MM.1S (cell line): ENCODE data around the gene RAB39A.

Source experiments
- DNase-seq: peaks from one replicate; pipeline ENCODE4 v3.0.0-alpha.2; 2015
- H2AFZ ChIP-seq: fragments of 300-600 bp; sonication (generic); 2 replicates; pipeline ENCODE4 v1.6.0; 2016; ENCODE audit warnings: antibody characterized with exemption, low read length
- H3F3A ChIP-seq: fragments of 300-600 bp; sonication (generic); 2 replicates; pipeline ENCODE4 v1.6.1; 2016; ENCODE audit warnings: mild to moderate bottlenecking, antibody characterized with exemption, low read length, moderate library complexity, mixed read lengths; ENCODE audit not compliant: insufficient read depth
- H3K27ac ChIP-seq: fragments of 300-600 bp; sonication (generic); 2 replicates; pipeline ENCODE4 v1.5.1; 2016; ENCODE audit warnings: mild to moderate bottlenecking, low read length
- H3K27me3 ChIP-seq: fragments of 300-600 bp; sonication (generic); replicated peaks from 2 replicates; pipeline ENCODE4 v1.6.0; 2016; ENCODE audit warnings: low read length; ENCODE audit not compliant: insufficient read depth
- H3K36me3 ChIP-seq: fragments of 300-600 bp; sonication (generic); replicated peaks from 2 replicates; pipeline ENCODE4 v1.6.1; 2016; ENCODE audit warnings: mild to moderate bottlenecking, low read length, mixed read lengths; ENCODE audit not compliant: insufficient read depth
- H3K4me1 ChIP-seq: fragments of 300-600 bp; sonication (generic); 2 replicates; pipeline ENCODE4 v1.6.1; 2016; ENCODE audit warnings: low read length, mixed read lengths
- H3K4me2 ChIP-seq: fragments of 300-600 bp; sonication (generic); 2 replicates; pipeline ENCODE4 v1.6.0; 2016; ENCODE audit warnings: low read depth, low read length
- H3K4me3 ChIP-seq: fragments of 300-600 bp; sonication (generic); 2 replicates; pipeline ENCODE4 v1.5.1; 2016; ENCODE audit warnings: low read length, mixed read lengths
- H3K79me2 ChIP-seq: fragments of 300-600 bp; sonication (generic); 2 replicates; pipeline ENCODE4 v1.6.1; 2016; ENCODE audit warnings: mixed run types, low read length, mixed read lengths
- H3K9ac ChIP-seq: fragments of 300-600 bp; sonication (generic); 2 replicates; pipeline ENCODE4 v1.6.1; 2016; ENCODE audit warnings: low read length, mixed read lengths
- H3K9me2 ChIP-seq: fragments of 300-600 bp; sonication (generic); replicated peaks from 2 replicates; pipeline ENCODE4 v1.6.1; 2016; ENCODE audit warnings: mild to moderate bottlenecking, low read length, mixed read lengths; ENCODE audit not compliant: insufficient read depth
- H3K9me3 ChIP-seq: fragments of 300-600 bp; sonication (generic); replicated peaks from 2 replicates; pipeline ENCODE4 v1.6.1; 2016; ENCODE audit warnings: mild to moderate bottlenecking, low read length, mixed read lengths; ENCODE audit not compliant: insufficient read depth
- H4K20me1 ChIP-seq: fragments of 300-600 bp; sonication (generic); 2 replicates; pipeline ENCODE4 v1.6.1; 2016; ENCODE audit warnings: mild to moderate bottlenecking, low read length, moderate library complexity, mixed read lengths; ENCODE audit not compliant: insufficient read depth
- EZH2 ChIP-seq: fragments of 300-600 bp; sonication (generic); optimal IDR thresholded peaks from 2 replicates; pipeline ENCODE3; 2017; ENCODE audit warnings: low read depth, mild to moderate bottlenecking, antibody characterized with exemption, low read length, mixed read lengths
- EZH2phosphoT487 ChIP-seq: fragments of 300-600 bp; sonication (generic); IDR thresholded peaks from 2 replicates; pipeline ENCODE4 v1.6.1; 2018; ENCODE audit warnings: antibody characterized with exemption, low read length
- TF ChIP-seq, protein P1 (sequence below): fragments of 300-600 bp; sonication (generic); IDR thresholded peaks from 2 replicates; pipeline ENCODE4 v1.5.1; 2016; ENCODE audit warnings: antibody characterized with exemption, low read length, mixed read lengths

Gene RAB39A

DNA sequence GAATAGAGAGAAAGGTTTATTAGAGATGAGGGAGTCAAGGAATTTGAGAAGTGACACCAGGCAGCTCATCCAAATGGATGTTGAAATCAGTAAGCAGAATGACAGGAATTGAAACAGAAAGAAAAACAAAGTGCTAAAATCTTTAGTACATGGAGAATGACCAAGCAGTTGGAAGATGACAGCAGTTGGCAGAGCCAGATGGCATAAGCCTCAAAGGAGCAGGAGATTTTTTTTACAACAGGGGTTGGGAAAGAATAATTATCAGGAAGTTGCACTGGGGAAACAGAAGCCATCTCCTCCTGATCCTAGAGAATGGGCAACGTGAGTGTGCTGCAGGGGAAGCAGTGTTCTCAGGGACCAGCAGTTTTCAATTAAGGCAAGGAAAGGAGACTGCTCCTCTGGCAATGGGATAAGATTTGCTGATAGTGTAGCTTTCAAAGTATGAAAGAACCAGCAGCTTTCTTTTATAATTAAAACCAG lies 28.9 kb downstream of the RAB39A start:
- no peaks in the 10 kb centered on the region for H3K79me2 ChIP-seq
- H3K4me3 ChIP-seq = no peak overlapping the region; the same call in 1 of the 2 replicates
- H3K36me3 ChIP-seq = no peaks in the 10 kb centered on the region
- TF ChIP-seq EZH2phosphoT487 (no peak), EZH2 (no peak)
- TF ChIP-seq, protein P1, sequence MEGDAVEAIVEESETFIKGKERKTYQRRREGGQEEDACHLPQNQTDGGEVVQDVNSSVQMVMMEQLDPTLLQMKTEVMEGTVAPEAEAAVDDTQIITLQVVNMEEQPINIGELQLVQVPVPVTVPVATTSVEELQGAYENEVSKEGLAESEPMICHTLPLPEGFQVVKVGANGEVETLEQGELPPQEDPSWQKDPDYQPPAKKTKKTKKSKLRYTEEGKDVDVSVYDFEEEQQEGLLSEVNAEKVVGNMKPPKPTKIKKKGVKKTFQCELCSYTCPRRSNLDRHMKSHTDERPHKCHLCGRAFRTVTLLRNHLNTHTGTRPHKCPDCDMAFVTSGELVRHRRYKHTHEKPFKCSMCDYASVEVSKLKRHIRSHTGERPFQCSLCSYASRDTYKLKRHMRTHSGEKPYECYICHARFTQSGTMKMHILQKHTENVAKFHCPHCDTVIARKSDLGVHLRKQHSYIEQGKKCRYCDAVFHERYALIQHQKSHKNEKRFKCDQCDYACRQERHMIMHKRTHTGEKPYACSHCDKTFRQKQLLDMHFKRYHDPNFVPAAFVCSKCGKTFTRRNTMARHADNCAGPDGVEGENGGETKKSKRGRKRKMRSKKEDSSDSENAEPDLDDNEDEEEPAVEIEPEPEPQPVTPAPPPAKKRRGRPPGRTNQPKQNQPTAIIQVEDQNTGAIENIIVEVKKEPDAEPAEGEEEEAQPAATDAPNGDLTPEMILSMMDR = no peak
- no peaks in the 10 kb centered on the region for H3K4me1 ChIP-seq
- H3K9me3 ChIP-seq = no peaks in the 10 kb centered on the region
- H3K9ac ChIP-seq = no peak overlapping the region; the same call in 1 of the 2 replicates
- H2AFZ ChIP-seq = peak overlapping the region; percentile 35; the same call in 1 of the 2 replicates
- H3K9me2 ChIP-seq = no peaks in the 10 kb centered on the region
- no peaks in the 10 kb centered on the region; the same call in 1 of the 2 replicates for H3F3A ChIP-seq
- no peaks in the 10 kb centered on the region for H3K27me3 ChIP-seq
- DNase-seq = peak; percentile 17
- no peak overlapping the region for H3K27ac ChIP-seq
- no peaks in the 10 kb centered on the region for H4K20me1 ChIP-seq
- H3K4me2 ChIP-seq = peak overlapping the region; percentile 35

DNA sequence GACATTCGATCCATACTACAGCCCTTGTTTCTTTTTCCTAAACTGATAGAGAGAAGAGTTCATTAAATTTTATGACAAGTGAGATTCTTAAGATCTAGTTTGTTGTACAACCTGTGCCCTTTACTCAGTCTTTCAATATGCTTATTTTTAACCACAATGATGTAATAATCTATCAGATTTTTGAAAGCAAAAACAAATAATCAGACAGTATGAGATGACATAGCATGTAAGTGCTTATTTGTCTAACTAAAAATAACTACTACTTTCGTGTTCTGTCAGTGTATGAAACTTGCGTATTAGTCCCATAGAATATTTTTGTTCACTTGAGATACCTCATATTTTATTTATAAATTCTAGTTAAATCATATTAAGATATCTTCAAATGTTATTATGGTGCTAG lies 33.2 kb downstream of the RAB39A start:
- no peak for DNase-seq
- no peaks in the 10 kb centered on the region for H4K20me1 ChIP-seq
- H3K27ac ChIP-seq = no peak overlapping the region
- H3K4me1 ChIP-seq = no peaks in the 10 kb centered on the region
- H3K79me2 ChIP-seq = no peaks in the 10 kb centered on the region
- H3K4me2 ChIP-seq = no peak overlapping the region
- H3K27me3 ChIP-seq = no peaks in the 10 kb centered on the region
- no peaks in the 10 kb centered on the region for H3K9me3 ChIP-seq
- no peaks in the 10 kb centered on the region; the same call in 1 of the 2 replicates for H3F3A ChIP-seq
- H3K9ac ChIP-seq = no peak overlapping the region
- H3K9me2 ChIP-seq = no peaks in the 10 kb centered on the region
- no peak overlapping the region for H2AFZ ChIP-seq
- H3K4me3 ChIP-seq = no peak overlapping the region
- TF ChIP-seq, protein P1 = no peak
- no peak for TF ChIP-seq EZH2phosphoT487
- TF ChIP-seq EZH2 = no peak
- no peaks in the 10 kb centered on the region for H3K36me3 ChIP-seq

DNA sequence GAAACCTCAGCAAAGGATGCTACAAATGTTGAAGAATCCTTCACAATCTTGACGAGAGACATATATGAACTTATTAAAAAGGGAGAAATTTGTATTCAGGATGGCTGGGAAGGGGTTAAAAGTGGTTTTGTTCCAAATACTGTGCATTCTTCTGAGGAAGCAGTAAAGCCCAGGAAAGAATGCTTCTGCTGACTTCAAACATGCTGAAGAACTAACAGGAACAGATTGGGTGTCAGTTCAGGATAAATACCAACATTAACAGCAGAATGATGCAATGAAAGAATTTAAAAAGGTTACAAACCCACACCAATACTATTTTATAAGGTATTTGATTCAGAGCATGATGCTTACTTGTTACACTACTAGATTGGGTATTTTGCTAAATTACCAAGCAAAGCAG lies 33.9 kb downstream of the RAB39A start:
- TF ChIP-seq, protein P1 = no peak
- no peak for TF ChIP-seq EZH2
- TF ChIP-seq EZH2phosphoT487 = no peak
- H3K27ac ChIP-seq = no peak overlapping the region
- no peaks in the 10 kb centered on the region for H3K79me2 ChIP-seq
- no peak overlapping the region for H3K4me2 ChIP-seq
- no peaks in the 10 kb centered on the region for H3K9me2 ChIP-seq
- no peak overlapping the region for H2AFZ ChIP-seq
- H3K4me1 ChIP-seq = no peaks in the 10 kb centered on the region
- H3K4me3 ChIP-seq = no peak overlapping the region
- no peaks in the 10 kb centered on the region for H3K27me3 ChIP-seq
- H4K20me1 ChIP-seq = no peaks in the 10 kb centered on the region
- DNase-seq = no peak
- no peak overlapping the region for H3K9ac ChIP-seq
- no peaks in the 10 kb centered on the region for H3K36me3 ChIP-seq
- no peaks in the 10 kb centered on the region for H3K9me3 ChIP-seq
- no peaks in the 10 kb centered on the region; the same call in 1 of the 2 replicates for H3F3A ChIP-seq
